GM23338 (cell line): ENCODE results near the gene GSPT2. TPM values are rescaled to one million over a fixed set of nuclear protein-coding genes. Genes with fewer than 3 reads are reported as not detected.

Experiments used
- ATAC-seq: fragments of 200-7000 bp; cut with Tn5 transposase; 3 replicates; pipeline ENCODE4 v1.9.1; 2020
- DNase-seq: peaks from one replicate; pipeline ENCODE4 v3.0.0-alpha.2; 2015; ENCODE audit warnings: low spot score
- H2AFZ ChIP-seq: fragments of 200-600 bp; sonication (generic); 2 replicates; pipeline ENCODE4 v1.8.0; 2016; ENCODE audit warnings: antibody characterized with exemption, mild to moderate bottlenecking, moderate library complexity
- H3F3A ChIP-seq: fragments of 200-600 bp; sonication (generic); replicated peaks from 2 replicates; pipeline ENCODE4 v1.8.0; 2017; ENCODE audit warnings: antibody characterized with exemption, mixed run types, low read depth
- H3K27ac ChIP-seq: fragments of 200-600 bp; sonication (generic); 2 replicates; pipeline ENCODE4 v1.6.1; 2016; ENCODE audit warnings: low read depth
- H3K27me3 ChIP-seq: fragments of 200-600 bp; sonication (generic); 2 replicates; pipeline ENCODE4 v1.8.0; 2016; ENCODE audit warnings: mild to moderate bottlenecking, mixed run types, moderate library complexity; ENCODE audit not compliant: insufficient read depth
- H3K36me3 ChIP-seq: fragments of 200-600 bp; sonication (generic); 2 replicates; pipeline ENCODE4 v1.8.0; 2016; ENCODE audit warnings: mild to moderate bottlenecking; ENCODE audit not compliant: insufficient read depth
- H3K4me1 ChIP-seq: fragments of 200-600 bp; sonication (generic); 2 replicates; pipeline ENCODE4 v1.8.0; 2016; ENCODE audit warnings: mild to moderate bottlenecking, moderate library complexity; ENCODE audit not compliant: insufficient read depth
- H3K4me2 ChIP-seq: fragments of 200-600 bp; sonication (generic); 2 replicates; pipeline ENCODE4 v1.7.1; 2017; ENCODE audit warnings: mixed run types
- H3K4me3 ChIP-seq: fragments of 200-600 bp; sonication (generic); 2 replicates; pipeline ENCODE4 v1.6.1; 2016; ENCODE audit warnings: mixed run types
- H3K79me2 ChIP-seq: fragments of 200-600 bp; sonication (generic); replicated peaks from 2 replicates; pipeline ENCODE4 v1.8.0; 2017; ENCODE audit warnings: mild to moderate bottlenecking; ENCODE audit not compliant: insufficient read depth
- H3K9me2 ChIP-seq: fragments of 200-600 bp; sonication (generic); 2 replicates; pipeline ENCODE4 v1.8.0; 2017; ENCODE audit not compliant: insufficient read depth
- H4K20me1 ChIP-seq: fragments of 200-600 bp; sonication (generic); replicated peaks from 2 replicates; pipeline ENCODE4 v1.8.0; 2017; ENCODE audit warnings: mild to moderate bottlenecking; ENCODE audit not compliant: insufficient read depth
- H3K27ac Mint-ChIP-seq: 2 replicates; pipeline ENCODE4 v1.8.0; 2020; ENCODE audit warnings: inconsistent platforms, mild to moderate bottlenecking, moderate library complexity, mixed read lengths
- H3K27me3 Mint-ChIP-seq: 3 replicates; pipeline ENCODE4 v1.8.0; 2022; ENCODE audit warnings: low read depth, mild to moderate bottlenecking, moderate library complexity, mixed read lengths, inconsistent platforms; ENCODE audit not compliant: insufficient read depth, poor library complexity
- H3K36me3 Mint-ChIP-seq: 3 replicates; pipeline ENCODE4 v1.8.0; 2021; ENCODE audit warnings: low read depth, mild to moderate bottlenecking, inconsistent platforms, moderate library complexity, mixed read lengths
- H3K4me1 Mint-ChIP-seq: 3 replicates; pipeline ENCODE4 v1.8.0; 2020; ENCODE audit warnings: mild to moderate bottlenecking, inconsistent platforms, mixed read lengths
- H3K4me3 Mint-ChIP-seq: 3 replicates; pipeline ENCODE4 v1.8.0; 2021; ENCODE audit warnings: moderate library complexity, mild to moderate bottlenecking, inconsistent platforms, mixed read lengths
- H3K9me3 Mint-ChIP-seq: 3 replicates; pipeline ENCODE4 v1.8.0; 2020; ENCODE audit warnings: moderate library complexity, mild to moderate bottlenecking, inconsistent platforms, mixed read lengths
- ETS1 ChIP-seq: IDR thresholded peaks from 2 replicates; pipeline ENCODE4 v1.6.1; 2016; ENCODE audit warnings: antibody characterized with exemption
- EZH2 ChIP-seq: fragments of 200-600 bp; sonication (generic); IDR thresholded peaks from one replicate; pipeline ENCODE4 v1.8.0; 2017; ENCODE audit warnings: antibody characterized with exemption, mild to moderate bottlenecking, low read depth; ENCODE audit not compliant: unreplicated experiment
- EZH2phosphoT487 ChIP-seq: fragments of 200-600 bp; sonication (generic); IDR thresholded peaks from one replicate; pipeline ENCODE4 v1.8.1; 2018; ENCODE audit warnings: antibody characterized with exemption; ENCODE audit not compliant: unreplicated experiment
- JUNB ChIP-seq: IDR thresholded peaks from one replicate; pipeline ENCODE4 v1.6.1; 2016; ENCODE audit warnings: antibody characterized with exemption; ENCODE audit not compliant: unreplicated experiment
- NANOG ChIP-seq: IDR thresholded peaks from 2 replicates; pipeline ENCODE4 v1.6.1; 2016; ENCODE audit warnings: antibody characterized with exemption, borderline replicate concordance
- POLR2AphosphoS5 ChIP-seq: IDR thresholded peaks from 2 replicates; pipeline ENCODE4 v1.6.1; 2016; ENCODE audit warnings: antibody characterized with exemption, low read depth
- STAT1 ChIP-seq: IDR thresholded peaks from one replicate; pipeline ENCODE4 v1.6.1; 2016; ENCODE audit warnings: antibody characterized with exemption; ENCODE audit not compliant: unreplicated experiment
- ZNF114 ChIP-seq: fragments of 250-450 bp; sonication (Bioruptor Pico); IDR thresholded peaks from 2 replicates; pipeline ENCODE4 v1.5.0; 2020; ENCODE audit warnings: mild to moderate bottlenecking, moderate library complexity
- ZNF331 ChIP-seq: fragments of 250-450 bp; sonication (Bioruptor Pico); IDR thresholded peaks from 2 replicates; pipeline ENCODE4 v1.5.0; 2020; ENCODE audit warnings: low read depth, mild to moderate bottlenecking, moderate library complexity
- ZNF462 ChIP-seq: fragments of 250-450 bp; sonication (Bioruptor Pico); IDR thresholded peaks from 2 replicates; pipeline ENCODE4 v1.5.0; 2020; ENCODE audit warnings: mild to moderate bottlenecking, moderate library complexity
- polyA plus RNA-seq: library from polyadenylated mRNA; unstranded; fragments of >200 nt; fragmentation: Nextera tagmentation; extraction: Ambion mirVana; gene quantifications from 2 replicates; pipeline ENCODE4 v1.2.1, GENCODE V29; 2016
- total RNA-seq: library from RNA; depleted of rRNA; stranded (reverse); fragments of >200 nt; shearing (Covaris generic); gene quantifications from 2 replicates; pipeline ENCODE4 v1.2.3, GENCODE V29; 2014
- TF ChIP-seq, protein P1 (sequence below): IDR thresholded peaks from one replicate; pipeline ENCODE4 v1.6.1; 2018; ENCODE audit warnings: antibody characterized with exemption; ENCODE audit not compliant: unreplicated experiment

The GSPT2 gene
- total and polyA plus RNA-seq, 2 experiments from 2014 or later: 19.5 to 26.2 TPM

GRCh38 chrX:51694254-51694653 is 49.0 kb upstream of the GSPT2 start (continued):
- TF ChIP-seq ZNF462 (CRISPR knock-in tag) (no peak), POLR2AphosphoS5 (no peak), ZNF114 (no peak), NANOG (no peak), STAT1 (no peak), ETS1 (no peak), JUNB (no peak), ZNF331 (CRISPR knock-in tag) (no peak), EZH2phosphoT487 (no peak)

- H3K4me1 Mint-ChIP-seq: no peaks in the 10 kb centered on the region
- no peaks in the 10 kb centered on the region for H3K79me2 ChIP-seq
These were observed 45.8 kb upstream of the GSPT2 start for GRCh38 chrX:51697397-51697796.

More at GRCh38 chrX:51697397-51697796, 45.8 kb upstream of the GSPT2 start:
- Histone ChIP-seq H3K27ac (no peak overlapping the region), H3K4me1 (no peaks in the 10 kb centered on the region), H3K9me2 (no peaks in the 10 kb centered on the region), H3K4me2 (no peak overlapping the region), H3K4me3 (no peak overlapping the region), H4K20me1 (no peaks in the 10 kb centered on the region), H2AFZ (no peak overlapping the region), H3F3A (no peaks in the 10 kb centered on the region), H3K27me3 (no peaks in the 10 kb centered on the region), H3K36me3 (no peaks in the 10 kb centered on the region)
- peaks cover 1% of the 10 kb centered on the region for H3K27me3 Mint-ChIP-seq
- no peak overlapping the region for H3K4me3 Mint-ChIP-seq
- no peaks in the 10 kb centered on the region for H3K36me3 Mint-ChIP-seq
- no peaks in the 10 kb centered on the region for H3K9me3 Mint-ChIP-seq
- DNase-seq: no peak
- ATAC-seq: no peak
- no peak overlapping the region for H3K27ac Mint-ChIP-seq
- TF ChIP-seq EZH2 (no peak), ETS1 (no peak), ZNF331 (CRISPR knock-in tag) (no peak)
- TF ChIP-seq, protein P1, sequence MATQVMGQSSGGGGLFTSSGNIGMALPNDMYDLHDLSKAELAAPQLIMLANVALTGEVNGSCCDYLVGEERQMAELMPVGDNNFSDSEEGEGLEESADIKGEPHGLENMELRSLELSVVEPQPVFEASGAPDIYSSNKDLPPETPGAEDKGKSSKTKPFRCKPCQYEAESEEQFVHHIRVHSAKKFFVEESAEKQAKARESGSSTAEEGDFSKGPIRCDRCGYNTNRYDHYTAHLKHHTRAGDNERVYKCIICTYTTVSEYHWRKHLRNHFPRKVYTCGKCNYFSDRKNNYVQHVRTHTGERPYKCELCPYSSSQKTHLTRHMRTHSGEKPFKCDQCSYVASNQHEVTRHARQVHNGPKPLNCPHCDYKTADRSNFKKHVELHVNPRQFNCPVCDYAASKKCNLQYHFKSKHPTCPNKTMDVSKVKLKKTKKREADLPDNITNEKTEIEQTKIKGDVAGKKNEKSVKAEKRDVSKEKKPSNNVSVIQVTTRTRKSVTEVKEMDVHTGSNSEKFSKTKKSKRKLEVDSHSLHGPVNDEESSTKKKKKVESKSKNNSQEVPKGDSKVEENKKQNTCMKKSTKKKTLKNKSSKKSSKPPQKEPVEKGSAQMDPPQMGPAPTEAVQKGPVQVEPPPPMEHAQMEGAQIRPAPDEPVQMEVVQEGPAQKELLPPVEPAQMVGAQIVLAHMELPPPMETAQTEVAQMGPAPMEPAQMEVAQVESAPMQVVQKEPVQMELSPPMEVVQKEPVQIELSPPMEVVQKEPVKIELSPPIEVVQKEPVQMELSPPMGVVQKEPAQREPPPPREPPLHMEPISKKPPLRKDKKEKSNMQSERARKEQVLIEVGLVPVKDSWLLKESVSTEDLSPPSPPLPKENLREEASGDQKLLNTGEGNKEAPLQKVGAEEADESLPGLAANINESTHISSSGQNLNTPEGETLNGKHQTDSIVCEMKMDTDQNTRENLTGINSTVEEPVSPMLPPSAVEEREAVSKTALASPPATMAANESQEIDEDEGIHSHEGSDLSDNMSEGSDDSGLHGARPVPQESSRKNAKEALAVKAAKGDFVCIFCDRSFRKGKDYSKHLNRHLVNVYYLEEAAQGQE: no peak
